ENCODE results near the gene ARSK.

Gene ARSK

DNA sequence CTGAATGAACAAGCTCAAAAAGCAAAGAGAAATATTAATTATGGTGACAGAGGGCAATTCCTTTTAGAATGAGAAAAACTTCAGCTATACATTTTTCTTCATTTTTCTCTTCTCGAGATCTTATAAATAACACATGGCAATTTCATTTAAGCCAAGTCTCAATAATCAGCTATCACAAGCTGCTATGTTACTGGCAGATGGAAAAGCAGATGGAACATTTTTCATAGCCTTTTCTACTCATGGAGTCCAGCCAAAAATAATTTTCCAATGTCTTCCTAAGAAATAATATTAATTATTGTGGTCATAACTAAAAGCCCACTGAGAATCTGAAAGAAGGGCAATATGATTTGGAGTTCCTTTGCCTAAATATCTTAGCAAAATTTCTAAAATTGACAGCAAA is 35.8 kb upstream of the ARSK start:
- H3K9ac ChIP-seq (ENCODE audit: low read length) = no peak overlapping the region
- no peak overlapping the region for H4K8ac ChIP-seq (ENCODE audit: low read depth, low read length)
- H3K27ac ChIP-seq (ENCODE audit: low read depth, low read length) = no peak overlapping the region
- H2BK120ac ChIP-seq (ENCODE audit: insufficient read depth, low read length, poor library complexity) = no peak overlapping the region
- no peak overlapping the region for H3K4me3 ChIP-seq (ENCODE audit: low read depth, low read length)
- no peak overlapping the region for H3K14ac ChIP-seq (ENCODE audit: low read length)
- no peak overlapping the region for H2BK12ac ChIP-seq (ENCODE audit: low read length)
- no peak overlapping the region for H3K18ac ChIP-seq (ENCODE audit: low read length)
- H3K4me1 ChIP-seq (ENCODE audit: control insufficient read depth in 1 of 2, insufficient read depth in 2 of 2, low read length in 2 of 2) = no peaks in the 10 kb centered on the region
- no peaks in the 10 kb centered on the region for H3K27me3 ChIP-seq (ENCODE audit: insufficient read depth, low read length)
- H3K23ac ChIP-seq (ENCODE audit: low read length) = no peak overlapping the region
- no peak for DNase-seq
- H2AK5ac ChIP-seq (ENCODE audit: low read length) = no peak overlapping the region
- no peak overlapping the region for H4K91ac ChIP-seq (ENCODE audit: low read depth, low read length)
- H3K9me3 ChIP-seq (ENCODE audit: insufficient read depth, low read depth, low read length) = no peaks in the 10 kb centered on the region
- peaks cover 0 to 5% of the 10 kb centered on the region in 2 experiments for H3K36me3 ChIP-seq (ENCODE audit: control insufficient read depth in 1 of 2, insufficient read depth in 2 of 2, low read length in 2 of 2)
- H3K4ac ChIP-seq (ENCODE audit: low read depth, low read length) = no peak overlapping the region
- H3K79me2 ChIP-seq (ENCODE audit: control insufficient read depth, insufficient read depth, low read length, poor library complexity) = no peaks in the 10 kb centered on the region
- no peak overlapping the region for H4K12ac ChIP-seq (ENCODE audit: low read depth, low read length)
- H2AFZ ChIP-seq (ENCODE audit: insufficient read depth, low read length, poor library complexity) = no peak overlapping the region
- no peaks in the 10 kb centered on the region for H3K79me1 ChIP-seq (ENCODE audit: low read length)
- H3K4me2 ChIP-seq (ENCODE audit: low read length) = no peak overlapping the region
- no CpG with 5 or more reads among the region's 1 CpG for WGBS (ENCODE audit: extremely low coverage, insufficient coverage, insufficient read length)
- no peak overlapping the region for H2BK5ac ChIP-seq (ENCODE audit: low read depth, low read length, poor library complexity)

DNA sequence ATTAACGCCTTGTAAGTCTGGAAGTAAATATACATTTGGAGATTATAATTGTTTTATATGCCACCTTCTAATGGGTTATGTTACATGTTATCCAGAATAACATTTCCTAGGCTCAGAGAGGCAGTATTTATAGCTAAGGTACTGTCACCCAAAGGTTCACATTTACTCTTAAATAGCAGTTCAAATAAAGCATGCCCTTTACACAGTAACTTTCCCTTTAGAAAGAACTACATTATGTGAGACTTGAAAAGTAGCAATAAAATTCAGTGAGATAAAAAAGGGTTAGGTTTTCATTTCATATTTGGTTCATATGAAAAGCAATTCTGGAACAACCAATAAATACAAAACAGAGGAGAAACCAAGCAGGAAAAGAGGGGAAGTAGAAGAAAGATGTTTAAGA is 35.2 kb upstream of the ARSK start:
- H3K9ac ChIP-seq (ENCODE audit: low read length) = no peak overlapping the region
- H3K4me1 ChIP-seq (ENCODE audit: control insufficient read depth in 1 of 2, insufficient read depth in 2 of 2, low read length in 2 of 2) = no peaks in the 10 kb centered on the region
- no peaks in the 10 kb centered on the region for H3K79me1 ChIP-seq (ENCODE audit: low read length)
- peaks cover 0 to 5% of the 10 kb centered on the region in 2 experiments for H3K36me3 ChIP-seq (ENCODE audit: control insufficient read depth in 1 of 2, insufficient read depth in 2 of 2, low read length in 2 of 2)
- no peak overlapping the region for H3K27ac ChIP-seq (ENCODE audit: low read depth, low read length)
- no peaks in the 10 kb centered on the region for H3K27me3 ChIP-seq (ENCODE audit: insufficient read depth, low read length)
- no peaks in the 10 kb centered on the region for H3K79me2 ChIP-seq (ENCODE audit: control insufficient read depth, insufficient read depth, low read length, poor library complexity)
- H2BK120ac ChIP-seq (ENCODE audit: insufficient read depth, low read length, poor library complexity) = no peak overlapping the region
- WGBS (ENCODE audit: extremely low coverage, insufficient coverage, insufficient read length) = no CpG with 5 or more reads among the region's 1 CpG
- no peak overlapping the region for H3K4me2 ChIP-seq (ENCODE audit: low read length)
- no peak overlapping the region for H3K4me3 ChIP-seq (ENCODE audit: low read depth, low read length)
- H2BK5ac ChIP-seq (ENCODE audit: low read depth, low read length, poor library complexity) = no peak overlapping the region
- H2BK12ac ChIP-seq (ENCODE audit: low read length) = no peak overlapping the region
- no peak overlapping the region for H3K14ac ChIP-seq (ENCODE audit: low read length)
- H3K23ac ChIP-seq (ENCODE audit: low read length) = no peak overlapping the region
- DNase-seq = no peak
- no peak overlapping the region for H3K4ac ChIP-seq (ENCODE audit: low read depth, low read length)
- H4K91ac ChIP-seq (ENCODE audit: low read depth, low read length) = no peak overlapping the region
- no peak overlapping the region for H2AFZ ChIP-seq (ENCODE audit: insufficient read depth, low read length, poor library complexity)
- H3K9me3 ChIP-seq (ENCODE audit: insufficient read depth, low read depth, low read length) = no peaks in the 10 kb centered on the region
- H4K8ac ChIP-seq (ENCODE audit: low read depth, low read length) = no peak overlapping the region
- no peak overlapping the region for H2AK5ac ChIP-seq (ENCODE audit: low read length)
- H4K12ac ChIP-seq (ENCODE audit: low read depth, low read length) = no peak overlapping the region
- H3K18ac ChIP-seq (ENCODE audit: low read length) = no peak overlapping the region

DNA sequence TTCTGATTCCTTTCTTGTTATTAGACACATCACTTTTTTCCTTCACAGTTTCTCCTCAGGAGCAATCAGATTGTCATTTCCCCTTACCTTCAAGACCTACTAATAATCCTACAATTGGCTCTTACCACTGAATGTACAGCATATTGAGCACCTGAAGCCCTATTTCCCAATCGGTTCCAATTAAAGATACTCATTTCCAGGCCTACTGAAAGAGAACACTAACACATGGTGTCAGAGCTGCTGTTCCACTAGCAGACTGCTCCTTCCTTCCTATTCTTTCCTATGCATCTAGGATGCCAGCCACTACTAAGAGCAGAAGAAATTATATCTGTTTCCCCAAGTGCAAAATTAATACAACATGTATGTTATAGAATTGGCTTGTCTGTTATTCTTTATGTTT is 34.7 kb upstream of the ARSK start:
- Histone ChIP-seq H3K27ac (ENCODE audit: low read depth, low read length) (no peak overlapping the region), H3K4ac (ENCODE audit: low read depth, low read length) (no peak overlapping the region), H2BK5ac (ENCODE audit: low read depth, low read length, poor library complexity) (no peak overlapping the region), H3K79me2 (ENCODE audit: control insufficient read depth, insufficient read depth, low read length, poor library complexity) (no peaks in the 10 kb centered on the region), H2AFZ (ENCODE audit: insufficient read depth, low read length, poor library complexity) (no peak overlapping the region), H3K36me3 (ENCODE audit: control insufficient read depth in 1 of 2, insufficient read depth in 2 of 2, low read length in 2 of 2) (peaks cover 3 to 8% of the 10 kb centered on the region in 2 experiments), H3K4me2 (ENCODE audit: low read length) (no peak overlapping the region), H2AK5ac (ENCODE audit: low read length) (no peak overlapping the region), H2BK120ac (ENCODE audit: insufficient read depth, low read length, poor library complexity) (no peak overlapping the region), H4K8ac (ENCODE audit: low read depth, low read length) (no peak overlapping the region), H3K23ac (ENCODE audit: low read length) (no peak overlapping the region), H3K18ac (ENCODE audit: low read length) (no peak overlapping the region), H3K14ac (ENCODE audit: low read length) (no peak overlapping the region), H4K12ac (ENCODE audit: low read depth, low read length) (no peak overlapping the region), H3K4me1 (ENCODE audit: control insufficient read depth in 1 of 2, insufficient read depth in 2 of 2, low read length in 2 of 2) (no peaks in the 10 kb centered on the region), H3K9ac (ENCODE audit: low read length) (no peak overlapping the region), H4K91ac (ENCODE audit: low read depth, low read length) (no peak overlapping the region), H3K27me3 (ENCODE audit: insufficient read depth, low read length) (no peaks in the 10 kb centered on the region), H2BK12ac (ENCODE audit: low read length) (no peak overlapping the region), H3K9me3 (ENCODE audit: insufficient read depth, low read depth, low read length) (no peaks in the 10 kb centered on the region), H3K4me3 (ENCODE audit: low read depth, low read length) (no peak overlapping the region), H3K79me1 (ENCODE audit: low read length) (no peaks in the 10 kb centered on the region)
- no CpG with 5 or more reads among the region's 1 CpG for WGBS (ENCODE audit: extremely low coverage, insufficient coverage, insufficient read length)
- DNase-seq = no peak

DNA sequence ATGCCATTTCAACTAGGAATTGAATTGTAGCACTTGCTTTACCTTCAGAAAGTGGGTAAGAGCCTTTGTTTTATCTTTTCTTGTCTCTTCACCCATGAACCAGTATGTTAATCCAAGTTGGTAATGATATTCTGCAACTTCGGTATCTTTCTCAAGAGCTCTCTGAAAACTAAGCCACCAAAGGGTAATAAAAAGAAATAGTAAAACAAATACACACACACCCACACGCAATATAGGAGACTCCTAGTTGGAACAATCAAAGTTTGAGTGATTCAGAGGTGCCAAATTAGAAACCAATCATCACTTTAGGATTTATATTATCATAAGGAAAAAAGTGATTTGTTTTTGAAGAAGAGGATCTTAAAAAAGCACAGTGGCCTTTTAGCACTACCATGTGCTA is 30.5 kb upstream of the ARSK start:
- Histone ChIP-seq H2AFZ (ENCODE audit: insufficient read depth, low read length, poor library complexity) (no peak overlapping the region), H3K18ac (ENCODE audit: low read length) (no peak overlapping the region), H4K91ac (ENCODE audit: low read depth, low read length) (no peak overlapping the region), H3K4me3 (ENCODE audit: low read depth, low read length) (no peak overlapping the region), H2BK5ac (ENCODE audit: low read depth, low read length, poor library complexity) (no peak overlapping the region), H2AK5ac (ENCODE audit: low read length) (no peak overlapping the region), H2BK120ac (ENCODE audit: insufficient read depth, low read length, poor library complexity) (no peak overlapping the region), H4K12ac (ENCODE audit: low read depth, low read length) (no peak overlapping the region), H3K9ac (ENCODE audit: low read length) (no peak overlapping the region), H2BK12ac (ENCODE audit: low read length) (no peak overlapping the region), H3K4me2 (ENCODE audit: low read length) (no peak overlapping the region), H3K79me2 (ENCODE audit: control insufficient read depth, insufficient read depth, low read length, poor library complexity) (no peaks in the 10 kb centered on the region), H3K27me3 (ENCODE audit: insufficient read depth, low read length) (no peaks in the 10 kb centered on the region), H3K4ac (ENCODE audit: low read depth, low read length) (no peak overlapping the region), H3K27ac (ENCODE audit: low read depth, low read length) (no peak overlapping the region), H3K23ac (ENCODE audit: low read length) (no peak overlapping the region), H3K79me1 (ENCODE audit: low read length) (no peaks in the 10 kb centered on the region), H3K4me1 (ENCODE audit: control insufficient read depth in 1 of 2, insufficient read depth in 2 of 2, low read length in 2 of 2) (no peaks in the 10 kb centered on the region), H3K9me3 (ENCODE audit: insufficient read depth, low read depth, low read length) (no peaks in the 10 kb centered on the region), H3K14ac (ENCODE audit: low read length) (no peak overlapping the region), H4K8ac (ENCODE audit: low read depth, low read length) (no peak overlapping the region), H3K36me3 (ENCODE audit: control insufficient read depth in 1 of 2, insufficient read depth in 2 of 2, low read length in 2 of 2) (peaks cover 3 to 11% of the 10 kb centered on the region in 2 experiments)
- DNase-seq = no peak
- WGBS (ENCODE audit: extremely low coverage, insufficient coverage, insufficient read length) = no CpG with 5 or more reads among the region's 2 CpGs
